Sigmoid colon (tissue), 7 donors: ENCODE results near the gene FAM234A. TPM values are rescaled to one million over a fixed set of nuclear protein-coding genes. Genes with fewer than 3 reads are reported as not detected.

Experiments used
- DNase-seq: peaks from one replicate; pipeline ENCODE4 v3.0.0-alpha.2; 2019
- H3K27ac ChIP-seq, 4 donors: fragments of 200-600 bp; sonication (generic); one replicate each; pipeline ENCODE4 v1.5.1; 2016 to 2019; ENCODE audit warnings: mild to moderate bottlenecking in 1 of 4
- H3K27me3 ChIP-seq, 3 donors: fragments of 200-600 bp; sonication (generic); one replicate each; pipeline ENCODE4 v1.5.1; 2019; ENCODE audit warnings: mild to moderate bottlenecking in 1 of 3
- H3K36me3 ChIP-seq, 4 donors: fragments of 200-600 bp; sonication (generic); one replicate each; pipeline ENCODE4 v1.5.1; 2016 to 2019
- H3K4me1 ChIP-seq, 4 donors: fragments of 200-600 bp; sonication (generic); one replicate each; pipeline ENCODE4 v1.5.1; 2017 to 2019
- H3K4me3 ChIP-seq, 4 donors: fragments of 200-600 bp; sonication (generic); one replicate each; pipeline ENCODE4 v1.5.1; 2017 to 2019; ENCODE audit warnings: mild to moderate bottlenecking in 2 of 4, moderate library complexity in 1 of 4
- H3K9me3 ChIP-seq, 4 donors: fragments of 200-600 bp in 3 of 4; sonication (generic) in 3 of 4; one replicate each; pipeline versions ENCODE4 v1.5.1 to v1.6.1; 2013 to 2019
- CTCF ChIP-seq, 4 experiments: fragments of 450-650 bp in 3 of 4; fragments of 200-600 bp in 1 of 4; IDR thresholded peaks; one replicate each; pipeline ENCODE4 v1.5.1; 2016 to 2019; ENCODE audit warnings: antibody characterized with exemption in 4 of 4, mild to moderate bottlenecking in 3 of 4, moderate library complexity in 2 of 4
- EP300 ChIP-seq, 4 donors: sonication (generic); formaldehyde crosslinking; IDR thresholded peaks; one replicate each; pipeline ENCODE4 v1.6.1; 2017; ENCODE audit warnings: antibody characterized with exemption in 4 of 4
- POLR2A ChIP-seq, 2 donors: fragments of 450-650 bp; IDR thresholded peaks; one replicate each; pipeline ENCODE4 v1.6.1; 2016; ENCODE audit warnings: antibody characterized with exemption in 2 of 2, mild to moderate bottlenecking in 2 of 2, moderate library complexity in 2 of 2
- POLR2AphosphoS5 ChIP-seq, 4 donors: sonication (generic); formaldehyde crosslinking; IDR thresholded peaks; one replicate each; pipeline ENCODE4 v1.6.1; 2017; ENCODE audit warnings: antibody characterized with exemption in 4 of 4
- WGBS, 2 donors: extraction: QIAGEN DNeasy Blood & Tissue Kit; methylation state at CpG; one replicate each; pipeline ENCODE4 v1.1.7; 2013; 5-methylcytosine and 5-hydroxymethylcytosine counted together
- intact Hi-C: fragments of 100-400 bp; cut with DNase I; formaldehyde crosslinking; loops from one replicate; pipeline ENCODE4 v1.15.1; 2023
- polyA plus RNA-seq, 3 donors: library from polyadenylated mRNA; stranded (reverse); fragments of 200-250 nt; gene quantifications; one replicate each; pipeline ENCODE4 v1.2.3, GENCODE V29; 2013
- total RNA-seq, 4 donors: library from RNA; depleted of rRNA; stranded (reverse); fragments of >200 nt; gene quantifications; one replicate each; pipeline ENCODE4 v1.1.0, GENCODE V29; 2016
- donor health status: healthy with polysubstance abuse.
- donor health status: Bipolar disorder and iron deficiency.
- donor health status: healthy.

FAM234A gene
- total and polyA plus RNA-seq, 7 donors, result 12.6 to 82.5 (median 47.1) TPM

GRCh38 chr16:245105-245504 lies 10.5 kb downstream of the FAM234A start:
- 95 to 96% methylated on average over 9 of the region's 9 CpGs for WGBS, 2 donors

GRCh38 chr16:247027-247426 lies 12.4 kb downstream of the FAM234A start:
- DNase-seq, result no peak
- H3K27me3 ChIP-seq, result no peaks in the 10 kb centered on the region
- H3K9me3 ChIP-seq, result no peaks in the 10 kb centered on the region
- H3K36me3 ChIP-seq, result peaks cover 0 to 22% (median 3%) of the 10 kb centered on the region in 4 donors
- no peak overlapping the region for H3K4me3 ChIP-seq
- intact Hi-C loops, result no loop called here
- 95 to 96% methylated on average over 12 of the region's 12 CpGs for WGBS, 2 donors
- no peak overlapping the region for H3K27ac ChIP-seq
- peaks cover 0 to 4% (median 0%) of the 10 kb centered on the region in 4 donors for H3K4me1 ChIP-seq
- no peak for TF ChIP-seq POLR2A (IDR thresholded peaks at IDR 0.05)
- no peak for TF ChIP-seq EP300 (IDR thresholded peaks at IDR 0.05)
- no peak for TF ChIP-seq POLR2AphosphoS5 (IDR thresholded peaks at IDR 0.05)
- TF ChIP-seq CTCF (IDR thresholded peaks at IDR 0.05), result no peak

More at GRCh38 chr16:245105-245504, 10.5 kb downstream of the FAM234A start:
- no peak overlapping the region for H3K27ac ChIP-seq
- intact Hi-C loops, result no loop called here
- no peaks in the 10 kb centered on the region for H3K27me3 ChIP-seq
- peaks cover 0 to 20% (median 11%) of the 10 kb centered on the region in 4 donors for H3K4me1 ChIP-seq
- peaks cover 0 to 11% (median 0%) of the 10 kb centered on the region in 4 donors for H3K36me3 ChIP-seq
- H3K9me3 ChIP-seq, result no peaks in the 10 kb centered on the region
- TF ChIP-seq POLR2AphosphoS5 (IDR thresholded peaks at IDR 0.05) (no peak), EP300 (IDR thresholded peaks at IDR 0.05) (no peak), POLR2A (IDR thresholded peaks at IDR 0.05) (no peak), CTCF (IDR thresholded peaks at IDR 0.05) (no peak)
- DNase-seq, result no peak
- H3K4me3 ChIP-seq, result no peak overlapping the region

- H3K36me3 ChIP-seq, result peaks cover 0 to 41% (median 16%) of the 10 kb centered on the region in 4 donors
Measured at GRCh38 chr16:249431-249830, 14.8 kb downstream of the FAM234A start.

DNA sequence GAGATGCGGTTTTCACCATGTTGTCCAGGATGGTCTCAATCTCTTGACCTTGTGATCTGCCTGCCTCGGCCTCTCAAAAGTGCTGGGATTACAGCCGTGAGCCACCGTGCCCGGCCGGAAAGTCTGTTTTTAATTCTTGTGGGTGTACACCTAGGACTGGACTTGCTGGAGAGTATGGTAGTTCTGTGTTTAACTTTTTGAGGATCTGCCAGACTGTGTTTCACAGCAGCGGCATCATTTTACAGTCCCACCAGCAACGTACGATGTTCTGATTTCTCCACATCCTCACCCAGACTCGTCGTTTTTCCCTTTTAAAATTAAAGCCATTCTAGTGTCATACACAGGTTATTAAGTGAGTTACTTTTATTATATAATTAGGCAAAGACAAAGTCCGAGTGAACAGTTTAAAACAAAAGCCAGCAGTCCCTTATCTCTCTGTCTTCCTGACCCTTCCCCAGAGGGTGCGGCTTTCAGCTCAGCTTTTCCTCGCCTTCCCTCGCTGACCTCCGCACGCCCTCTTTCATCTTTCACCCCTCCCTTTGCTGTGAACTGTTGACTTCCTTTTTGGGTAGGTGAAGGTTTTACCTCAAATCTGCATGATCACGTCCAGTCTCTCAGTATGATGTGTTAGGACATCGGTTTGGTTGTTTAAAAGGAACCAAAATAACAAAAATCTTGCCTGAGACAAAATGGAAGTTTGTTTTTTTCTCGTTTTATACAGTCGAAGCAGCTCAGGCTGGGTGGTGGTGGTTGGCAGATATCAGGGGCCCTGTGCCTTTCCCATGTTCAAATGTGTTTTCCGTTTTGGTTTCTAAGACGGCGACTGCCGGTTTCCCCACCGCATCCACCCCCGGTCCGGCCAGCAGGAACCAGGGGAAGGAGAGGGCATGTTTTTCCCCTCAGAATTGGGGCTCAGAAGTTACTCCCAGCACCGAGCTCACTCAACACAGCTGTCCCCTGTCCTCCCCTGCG lies 18.0 kb downstream of the FAM234A start:
- intact Hi-C loops, result no loop called here
- Histone ChIP-seq H3K27me3 (no peaks in the 10 kb centered on the region), H3K4me3 (no peak overlapping the region), H3K9me3 (no peaks in the 10 kb centered on the region), H3K36me3 (peaks cover 0 to 66% (median 24%) of the 10 kb centered on the region in 4 donors), H3K27ac (peak overlapping the region in 1 of 4 donors; percentile 14), H3K4me1 (no peaks in the 10 kb centered on the region)
- no peak for TF ChIP-seq CTCF (IDR thresholded peaks at IDR 0.05)
- no peak for TF ChIP-seq POLR2A (IDR thresholded peaks at IDR 0.05)
- no peak for TF ChIP-seq EP300 (IDR thresholded peaks at IDR 0.05)
- TF ChIP-seq POLR2AphosphoS5 (IDR thresholded peaks at IDR 0.05), result no peak
- 18 to 41% methylated on average over 30 of the region's 30 CpGs for WGBS, 2 donors
- DNase-seq, result no peak

More at GRCh38 chr16:249431-249830, 14.8 kb downstream of the FAM234A start:
- 87% methylated on average over 12 of the region's 12 CpGs for WGBS, 2 donors
- Histone ChIP-seq H3K9me3 (no peaks in the 10 kb centered on the region), H3K27me3 (no peaks in the 10 kb centered on the region), H3K4me1 (no peaks in the 10 kb centered on the region), H3K27ac (no peak overlapping the region), H3K4me3 (no peak overlapping the region)
- no peak for TF ChIP-seq POLR2A (IDR thresholded peaks at IDR 0.05)
- DNase-seq, result no peak
- intact Hi-C loops, result no loop called here

DNA sequence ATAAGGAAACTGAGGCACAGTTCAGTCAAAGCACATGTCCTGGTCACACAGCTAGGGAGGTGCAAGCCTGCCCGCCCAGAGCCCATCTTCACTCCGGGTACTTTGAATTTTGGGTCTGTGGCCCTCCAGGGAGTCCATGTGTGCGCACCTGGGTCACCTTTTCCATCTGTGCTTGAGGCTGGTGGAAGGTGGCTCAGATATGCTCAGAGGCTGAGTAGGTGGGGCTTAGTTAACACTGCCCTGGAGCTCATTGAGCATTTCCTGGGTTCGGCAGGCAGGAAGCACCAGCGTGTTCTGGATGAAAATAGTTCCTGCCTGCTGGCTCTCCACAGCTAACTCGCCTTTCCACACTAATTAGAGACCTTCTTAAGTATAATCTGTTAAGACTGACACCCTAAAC lies 19.2 kb downstream of the FAM234A start:
- no peak for DNase-seq
- H3K4me3 ChIP-seq, result no peak overlapping the region
- H3K36me3 ChIP-seq, result peaks cover 0 to 70% (median 24%) of the 10 kb centered on the region in 4 donors
- no peaks in the 10 kb centered on the region for H3K9me3 ChIP-seq
- 55 to 70% methylated on average over 6 of the region's 6 CpGs for WGBS, 2 donors
- no peak overlapping the region for H3K27ac ChIP-seq
- H3K4me1 ChIP-seq, result no peaks in the 10 kb centered on the region
- TF ChIP-seq CTCF (IDR thresholded peaks at IDR 0.05), result no peak
- no peak for TF ChIP-seq POLR2A (IDR thresholded peaks at IDR 0.05)
- no peak for TF ChIP-seq POLR2AphosphoS5 (IDR thresholded peaks at IDR 0.05)
- TF ChIP-seq EP300 (IDR thresholded peaks at IDR 0.05), result no peak
- intact Hi-C loops, result no loop called here
- H3K27me3 ChIP-seq, result no peaks in the 10 kb centered on the region
